ENCODE results near the gene ADORA2A. TPM values are rescaled to one million over a fixed set of nuclear protein-coding genes. Genes with fewer than 3 reads are reported as not detected.

The ADORA2A gene
- total and polyA plus RNA-seq, 8 donors = 0.58 to 7.1 (median 1.6) TPM; not detected in 1

DNA sequence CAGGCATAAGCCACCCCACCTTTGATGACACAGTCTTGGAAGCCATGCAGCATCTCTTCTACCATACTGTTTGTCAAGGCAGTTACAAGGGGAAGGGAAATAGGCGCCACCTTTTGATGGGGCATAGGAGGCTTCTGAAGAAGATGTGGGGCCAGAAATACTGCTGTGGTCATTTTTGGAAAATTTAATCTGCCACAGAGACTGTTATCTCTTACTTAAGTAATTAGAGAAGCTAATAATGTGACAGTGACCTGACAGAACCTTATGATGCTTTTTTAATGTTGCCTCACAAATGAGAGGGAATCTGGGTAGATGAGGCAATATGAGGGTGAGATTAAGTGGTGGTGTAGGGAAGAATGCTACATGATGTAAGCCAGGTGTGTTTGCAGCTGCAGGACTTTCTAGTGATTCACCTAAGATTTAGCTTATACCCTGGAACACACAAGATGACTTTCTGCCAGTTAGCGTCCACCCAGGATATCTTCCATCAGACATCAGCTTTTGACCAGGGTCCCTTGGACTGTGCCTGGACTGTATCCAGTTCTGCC is 34.3 kb upstream of the ADORA2A start:
- intact Hi-C loops (cut with DNase I; ENCODE audit: low total_unique reads) = no loop called here
- no peak for DNase-seq
- 89 to 100% (median 95%) methylated on average over 2 of the region's 2 CpGs for WGBS, 5 donors
- Histone ChIP-seq H3K27ac (no peak overlapping the region), H3K4me3 (no peak overlapping the region), H3K27me3 (no peaks in the 10 kb centered on the region), H3K36me3 (peaks cover 13 to 43% (median 25%) of the 10 kb centered on the region in 4 donors), H3K9me3 (no peaks in the 10 kb centered on the region), H3K4me1 (peaks cover 8 to 40% (median 21%) of the 10 kb centered on the region in 4 donors)
- TF ChIP-seq EP300 (IDR thresholded peaks at IDR 0.05) = no peak
- TF ChIP-seq POLR2A (IDR thresholded peaks at IDR 0.05) = no peak
- TF ChIP-seq POLR2AphosphoS5 (IDR thresholded peaks at IDR 0.05) = no peak
- TF ChIP-seq, protein P1, sequence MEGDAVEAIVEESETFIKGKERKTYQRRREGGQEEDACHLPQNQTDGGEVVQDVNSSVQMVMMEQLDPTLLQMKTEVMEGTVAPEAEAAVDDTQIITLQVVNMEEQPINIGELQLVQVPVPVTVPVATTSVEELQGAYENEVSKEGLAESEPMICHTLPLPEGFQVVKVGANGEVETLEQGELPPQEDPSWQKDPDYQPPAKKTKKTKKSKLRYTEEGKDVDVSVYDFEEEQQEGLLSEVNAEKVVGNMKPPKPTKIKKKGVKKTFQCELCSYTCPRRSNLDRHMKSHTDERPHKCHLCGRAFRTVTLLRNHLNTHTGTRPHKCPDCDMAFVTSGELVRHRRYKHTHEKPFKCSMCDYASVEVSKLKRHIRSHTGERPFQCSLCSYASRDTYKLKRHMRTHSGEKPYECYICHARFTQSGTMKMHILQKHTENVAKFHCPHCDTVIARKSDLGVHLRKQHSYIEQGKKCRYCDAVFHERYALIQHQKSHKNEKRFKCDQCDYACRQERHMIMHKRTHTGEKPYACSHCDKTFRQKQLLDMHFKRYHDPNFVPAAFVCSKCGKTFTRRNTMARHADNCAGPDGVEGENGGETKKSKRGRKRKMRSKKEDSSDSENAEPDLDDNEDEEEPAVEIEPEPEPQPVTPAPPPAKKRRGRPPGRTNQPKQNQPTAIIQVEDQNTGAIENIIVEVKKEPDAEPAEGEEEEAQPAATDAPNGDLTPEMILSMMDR (IDR thresholded peaks at IDR 0.05) = no peak

DNA sequence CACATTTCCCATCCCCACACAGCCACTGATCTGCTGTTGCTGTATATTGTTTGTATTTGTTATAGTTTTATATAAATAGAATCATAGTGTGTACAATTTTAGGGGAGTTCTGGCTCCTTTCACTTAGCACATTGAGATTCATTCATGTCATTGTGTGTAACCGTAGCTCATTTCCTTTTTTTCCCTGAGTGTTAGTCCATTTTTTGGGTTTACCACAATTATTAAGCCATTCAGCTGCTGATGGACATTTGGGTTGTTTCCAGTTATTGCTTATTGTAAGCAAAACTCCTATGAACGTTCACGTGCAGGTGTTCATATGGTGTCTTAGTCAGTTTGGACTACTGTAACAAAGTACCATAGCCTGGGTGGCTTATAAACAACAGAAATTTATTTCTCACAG is 33.6 kb upstream of the ADORA2A start:
- H3K27ac ChIP-seq = no peak overlapping the region
- peaks cover 19 to 50% (median 32%) of the 10 kb centered on the region in 4 donors for H3K36me3 ChIP-seq
- TF ChIP-seq EP300 (IDR thresholded peaks at IDR 0.05) (no peak), POLR2A (IDR thresholded peaks at IDR 0.05) (no peak), POLR2AphosphoS5 (IDR thresholded peaks at IDR 0.05) (no peak)
- TF ChIP-seq, protein P1 (IDR thresholded peaks at IDR 0.05) = no peak
- peaks cover 8 to 40% (median 21%) of the 10 kb centered on the region in 4 donors for H3K4me1 ChIP-seq
- no peaks in the 10 kb centered on the region for H3K9me3 ChIP-seq
- no peaks in the 10 kb centered on the region for H3K27me3 ChIP-seq
- intact Hi-C loops (cut with DNase I; ENCODE audit: low total_unique reads) = no loop called here
- no peak overlapping the region for H3K4me3 ChIP-seq
- no peak for DNase-seq
- WGBS, 5 donors = 71 to 90% (median 81%) methylated on average over 3 of the region's 3 CpGs

DNA sequence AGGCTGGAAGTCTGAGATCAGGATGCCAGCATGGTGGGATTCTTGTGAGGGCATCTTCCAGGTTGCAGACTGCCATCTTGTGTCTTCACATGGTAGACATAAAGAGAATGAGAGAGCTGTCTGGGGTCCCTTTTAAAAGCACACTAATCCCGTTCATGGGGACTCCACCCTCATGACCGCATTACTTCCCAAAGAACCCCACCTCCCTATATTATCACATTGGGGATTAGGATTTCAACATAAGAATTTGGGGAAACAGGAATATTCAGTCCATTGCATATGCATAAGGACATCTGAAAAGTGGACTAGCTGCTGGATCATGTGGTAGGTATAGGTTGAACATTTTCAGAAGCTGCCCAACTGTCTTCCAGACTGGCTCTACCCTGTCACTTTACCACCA is 33.1 kb upstream of the ADORA2A start:
- H3K27me3 ChIP-seq = no peaks in the 10 kb centered on the region
- 83 to 95% (median 89%) methylated on average over 2 of the region's 2 CpGs for WGBS, 5 donors

GRCh38 chr22:24398409-24398808 is 29.0 kb upstream of the ADORA2A start:
- H3K4me3 ChIP-seq = no peak overlapping the region
- TF ChIP-seq POLR2A (IDR thresholded peaks at IDR 0.05) = no peak
- no peak for TF ChIP-seq POLR2AphosphoS5 (IDR thresholded peaks at IDR 0.05)
- TF ChIP-seq EP300 (IDR thresholded peaks at IDR 0.05) = no peak
- TF ChIP-seq, protein P1 (IDR thresholded peaks at IDR 0.05) = no peak
- peaks cover 19 to 51% (median 33%) of the 10 kb centered on the region in 4 donors for H3K36me3 ChIP-seq
- no peaks in the 10 kb centered on the region for H3K9me3 ChIP-seq
- no peak for DNase-seq
- intact Hi-C loops (cut with DNase I; ENCODE audit: low total_unique reads) = no loop called here
- no peak overlapping the region for H3K27ac ChIP-seq
- peaks cover 15 to 33% (median 27%) of the 10 kb centered on the region in 4 donors for H3K4me1 ChIP-seq
- no peaks in the 10 kb centered on the region for H3K27me3 ChIP-seq

More for the DNA sequence above, 33.1 kb upstream of the ADORA2A start:
- Histone ChIP-seq H3K4me1 (peaks cover 8 to 39% (median 21%) of the 10 kb centered on the region in 4 donors), H3K36me3 (peaks cover 19 to 51% (median 33%) of the 10 kb centered on the region in 4 donors), H3K27ac (no peak overlapping the region), H3K9me3 (no peaks in the 10 kb centered on the region), H3K4me3 (no peak overlapping the region)
- intact Hi-C loops (cut with DNase I; ENCODE audit: low total_unique reads) = no loop called here
- DNase-seq = no peak
- TF ChIP-seq, protein P1 (IDR thresholded peaks at IDR 0.05) = no peak
- TF ChIP-seq EP300 (IDR thresholded peaks at IDR 0.05) (no peak), POLR2AphosphoS5 (IDR thresholded peaks at IDR 0.05) (no peak), POLR2A (IDR thresholded peaks at IDR 0.05) (no peak)

Measured in stomach (tissue), 9 donors.